ENCODE results near the gene CLBA1.

CLBA1 gene

GRCh38 chr14:104977681-104978653 is 7.6 kb upstream of the CLBA1 start, which contains the start of gene AHNAK2:
TSS of gene AHNAK2 (minus strand) at chr14:104978374. CDS start at chr14:104978237, 137 bp downstream.
- peak within 1 kb of the TSS; percentile 48 for H3K4me3 ChIP-seq (ENCODE audit: control insufficient read depth, low read depth, low read length)
- TF ChIP-seq, protein P1, sequence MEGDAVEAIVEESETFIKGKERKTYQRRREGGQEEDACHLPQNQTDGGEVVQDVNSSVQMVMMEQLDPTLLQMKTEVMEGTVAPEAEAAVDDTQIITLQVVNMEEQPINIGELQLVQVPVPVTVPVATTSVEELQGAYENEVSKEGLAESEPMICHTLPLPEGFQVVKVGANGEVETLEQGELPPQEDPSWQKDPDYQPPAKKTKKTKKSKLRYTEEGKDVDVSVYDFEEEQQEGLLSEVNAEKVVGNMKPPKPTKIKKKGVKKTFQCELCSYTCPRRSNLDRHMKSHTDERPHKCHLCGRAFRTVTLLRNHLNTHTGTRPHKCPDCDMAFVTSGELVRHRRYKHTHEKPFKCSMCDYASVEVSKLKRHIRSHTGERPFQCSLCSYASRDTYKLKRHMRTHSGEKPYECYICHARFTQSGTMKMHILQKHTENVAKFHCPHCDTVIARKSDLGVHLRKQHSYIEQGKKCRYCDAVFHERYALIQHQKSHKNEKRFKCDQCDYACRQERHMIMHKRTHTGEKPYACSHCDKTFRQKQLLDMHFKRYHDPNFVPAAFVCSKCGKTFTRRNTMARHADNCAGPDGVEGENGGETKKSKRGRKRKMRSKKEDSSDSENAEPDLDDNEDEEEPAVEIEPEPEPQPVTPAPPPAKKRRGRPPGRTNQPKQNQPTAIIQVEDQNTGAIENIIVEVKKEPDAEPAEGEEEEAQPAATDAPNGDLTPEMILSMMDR (conservative IDR thresholded peaks at IDR 0.05; ENCODE audit: control insufficient read depth, insufficient read depth, low read depth, low read length) = no peak
- peak; percentile 68 for DNase-seq (ENCODE audit: low read depth)

DNA sequence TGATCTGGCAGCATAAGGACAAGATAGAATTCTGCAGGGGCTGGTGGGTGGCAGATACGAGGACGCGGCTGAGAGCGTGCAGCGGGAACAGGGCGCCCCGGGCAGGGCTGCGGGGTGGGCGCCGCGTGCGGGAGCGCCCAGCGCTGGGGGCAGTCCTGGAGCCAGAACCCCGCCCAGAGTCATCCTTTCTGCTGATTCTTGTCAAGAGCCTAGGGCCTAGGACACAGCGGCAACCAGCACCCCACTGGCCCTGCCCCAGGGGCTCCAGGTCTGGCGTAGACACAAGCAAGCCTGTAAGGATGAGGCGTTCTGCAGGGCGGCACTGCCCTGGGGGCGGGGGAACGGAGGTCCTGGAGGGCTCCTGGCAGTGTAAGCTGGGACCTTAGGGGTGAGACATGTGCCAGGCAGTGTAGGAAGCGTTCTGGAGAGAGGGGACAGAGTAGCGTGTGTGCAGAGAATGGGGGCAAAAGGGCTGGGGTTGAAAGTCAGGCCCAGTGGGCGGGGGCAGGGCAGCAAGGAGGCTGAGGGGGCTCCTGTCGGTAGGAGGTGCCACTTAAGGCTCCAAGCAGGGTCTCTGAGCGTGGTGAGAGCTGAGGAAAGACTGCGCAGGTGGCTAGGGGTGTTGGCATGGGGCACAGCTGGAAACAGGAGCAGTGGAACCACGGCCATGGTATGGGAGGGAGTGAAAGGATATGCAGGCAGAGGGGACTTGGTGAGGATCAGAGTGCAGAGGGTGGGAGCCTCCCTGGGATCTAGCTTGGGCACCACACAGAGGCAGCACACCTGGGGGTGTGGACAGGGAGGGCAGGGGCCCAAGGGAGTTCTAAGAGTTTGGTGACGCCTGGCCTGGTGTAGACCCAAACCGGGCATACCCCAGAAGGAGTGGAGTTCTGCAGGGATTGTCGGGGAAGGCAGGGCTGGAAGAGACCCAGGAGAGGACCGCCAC is 6.6 kb upstream of the CLBA1 start:
- H3K4me3 ChIP-seq (ENCODE audit: control insufficient read depth, low read depth, low read length) = peak overlapping the region; percentile 33
- TF ChIP-seq, protein P1 (conservative IDR thresholded peaks at IDR 0.05; ENCODE audit: control insufficient read depth, insufficient read depth, low read depth, low read length) = no peak

GRCh38 chr14:104979758-104980610 is 5.6 kb upstream of the CLBA1 start:
- TF ChIP-seq, protein P1 (conservative IDR thresholded peaks at IDR 0.05; ENCODE audit: control insufficient read depth, insufficient read depth, low read depth, low read length) = no peak
- no peak overlapping the region for H3K4me3 ChIP-seq (ENCODE audit: control insufficient read depth, low read depth, low read length)
- DNase-seq (ENCODE audit: low read depth) = no peak

More for the DNA sequence above, 6.6 kb upstream of the CLBA1 start:
- DNase-seq (ENCODE audit: low read depth) = no peak

- no peak overlapping the region for H3K4me3 ChIP-seq (ENCODE audit: control insufficient read depth, low read depth, low read length)
- DNase-seq (ENCODE audit: low read depth) = no peak
- TF ChIP-seq, protein P1 (conservative IDR thresholded peaks at IDR 0.05; ENCODE audit: control insufficient read depth, insufficient read depth, low read depth, low read length) = no peak
Observed at GRCh38 chr14:104980611-104981531, 4.7 kb upstream of the CLBA1 start.

DNA sequence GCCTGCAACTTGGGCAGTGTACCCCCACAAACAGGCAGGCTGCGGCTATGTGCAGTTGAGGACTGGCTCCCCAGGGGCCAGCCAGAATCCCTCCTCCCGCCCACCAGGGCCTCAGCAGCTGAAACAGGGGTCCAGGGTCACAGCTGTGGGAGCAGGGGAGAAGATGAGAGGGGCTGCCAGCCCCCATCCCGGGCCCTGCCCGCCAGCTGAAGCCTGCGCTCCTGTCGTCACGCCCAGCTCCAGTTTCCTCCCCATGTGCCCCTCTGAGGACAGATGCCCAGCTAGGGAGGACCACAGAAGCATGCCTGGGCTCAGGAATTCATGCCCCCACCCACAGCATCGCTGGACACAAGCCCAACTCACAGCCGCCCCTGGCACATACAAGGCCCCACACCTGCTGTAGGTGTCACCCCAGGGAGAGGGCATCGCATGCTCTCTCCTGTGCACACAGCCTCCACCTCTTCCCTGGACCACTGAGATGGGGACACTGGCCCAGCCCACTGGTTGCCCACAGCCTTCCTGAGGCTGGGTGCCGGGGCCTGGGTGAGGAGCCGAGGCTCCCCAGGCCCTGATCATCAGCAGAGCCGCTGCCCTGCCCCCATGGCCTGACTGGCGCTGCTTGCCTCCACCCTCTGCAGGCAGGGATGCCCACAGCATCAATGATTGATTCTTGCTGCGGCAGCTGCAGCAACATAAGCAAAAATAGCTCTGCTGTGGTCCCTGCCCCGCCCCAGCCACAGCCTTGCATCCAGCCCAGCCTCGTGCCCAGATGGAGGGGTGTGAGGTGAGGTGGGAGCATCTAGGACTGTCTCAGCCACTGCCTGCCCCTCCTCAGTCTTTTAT is 3.7 kb upstream of the CLBA1 start:
- no peak overlapping the region for H3K4me3 ChIP-seq (ENCODE audit: control insufficient read depth, low read depth, low read length)
- TF ChIP-seq, protein P1 (conservative IDR thresholded peaks at IDR 0.05; ENCODE audit: control insufficient read depth, insufficient read depth, low read depth, low read length) = no peak
- DNase-seq (ENCODE audit: low read depth) = no peak

Measured in fibroblast of mammary gland (primary cell).